H4 (cell line): ENCODE results near the gene OR12D1. TPM values are rescaled to one million over a fixed set of nuclear protein-coding genes. Genes with fewer than 3 reads are reported as not detected.

Experiments
- DNase-seq: peaks from one replicate; pipeline ENCODE4 v3.0.0-alpha.2; 2015; ENCODE audit warnings: low spot score
- total RNA-seq: library from RNA; depleted of rRNA; stranded (reverse); fragments of >200 nt; shearing (Covaris generic); gene quantifications from 2 replicates; pipeline ENCODE4 v1.2.3, GENCODE V29; 2014; rRNA removed

The OR12D1 gene
- total RNA-seq, 1 experiment from 2014 or later: not detected

DNA sequence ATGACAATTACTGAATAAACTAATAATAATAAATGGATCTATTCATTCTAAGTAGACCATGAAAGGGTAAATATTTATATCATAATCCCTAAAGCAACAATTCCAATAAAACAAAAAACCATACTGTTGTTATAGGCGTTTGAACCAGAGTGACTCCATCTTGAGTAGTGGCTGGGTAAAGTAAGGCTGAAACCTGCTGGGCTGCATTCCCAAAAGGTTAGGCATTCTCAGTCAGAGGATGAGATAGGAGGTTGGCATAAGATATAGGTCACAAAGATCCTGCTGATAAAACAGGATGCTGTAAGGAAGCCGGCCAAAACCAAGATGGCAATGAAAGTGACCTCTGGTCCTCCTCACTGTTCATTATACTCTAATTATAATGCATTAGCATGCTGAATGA, 50.6 kb downstream of the OR12D1 start:
- DNase-seq: no peak

DNA sequence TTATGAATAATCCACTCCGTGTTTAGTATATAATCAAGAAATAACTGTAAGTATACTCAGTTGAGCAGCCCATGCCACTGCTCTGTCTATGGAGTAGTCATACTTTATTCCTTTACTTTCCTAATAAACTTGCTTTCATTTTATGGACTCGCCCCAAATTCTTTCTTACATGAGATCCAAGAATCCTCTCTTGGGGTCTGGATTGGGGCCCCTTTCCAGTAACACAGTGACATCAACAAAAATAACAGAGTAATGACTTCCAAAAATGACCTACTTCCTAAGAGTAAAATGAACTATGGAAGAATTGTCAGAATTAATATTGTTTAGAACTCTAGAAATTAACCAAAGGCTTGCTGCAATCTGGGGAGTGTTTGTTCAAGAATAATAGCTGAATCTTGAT, 51.1 kb downstream of the OR12D1 start:
- no peak for DNase-seq

DNA sequence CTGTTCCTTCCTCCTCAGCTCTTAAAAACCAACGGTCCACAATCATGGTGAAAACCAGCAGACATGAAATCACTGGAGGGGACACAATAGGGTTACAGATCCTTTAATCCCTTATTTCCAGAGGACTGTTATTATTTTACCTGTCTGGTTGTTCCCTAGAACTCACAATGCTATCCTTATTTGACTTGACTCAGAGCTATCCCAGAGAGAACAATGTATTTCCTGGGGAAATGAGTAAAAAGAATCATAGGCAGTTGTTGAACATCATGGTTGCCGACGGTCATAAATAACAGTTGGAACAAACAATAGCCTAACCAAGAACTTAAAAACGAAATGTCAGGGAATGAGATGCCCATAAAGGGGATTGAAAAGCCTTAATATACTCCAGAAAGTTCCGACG, 51.5 kb downstream of the OR12D1 start:
- DNase-seq: no peak

Other genes starting within 250 kb of the OR12D1 start
- not detected in 2 replicates for gene OR2J2, start 244.0 kb upstream of the OR12D1 start, total RNA-seq
- not detected in 2 replicates for gene OR14J1, start 113.2 kb upstream of the OR12D1 start, total RNA-seq
- not detected in 2 replicates for gene OR5V1, start 46.1 kb upstream of the OR12D1 start, total RNA-seq
- not detected in 2 replicates for gene OR12D3, start 39.6 kb upstream of the OR12D1 start, total RNA-seq
- not detected in 2 replicates for gene OR12D2, start 19.3 kb upstream of the OR12D1 start, total RNA-seq
- gene OR10C1, start 24.4 kb downstream of the OR12D1 start, total RNA-seq: not detected in 2 replicates
- not detected in 2 replicates for gene OR11A1, start 42.1 kb downstream of the OR12D1 start, total RNA-seq
- not detected in 2 replicates for gene OR2H1, start 42.2 kb downstream of the OR12D1 start, total RNA-seq
- not detected in 2 replicates for gene MAS1L, start 73.0 kb downstream of the OR12D1 start, total RNA-seq
- gene UBD, start 144.8 kb downstream of the OR12D1 start, total RNA-seq: 0.99 and 1.1 TPM in 2 replicates
- not detected in 2 replicates for gene OR2H2, start 170.2 kb downstream of the OR12D1 start, total RNA-seq
- 3.8 and 3.9 TPM in 2 replicates for gene GABBR1, start 218.3 kb downstream of the OR12D1 start, total RNA-seq
- not detected in 2 replicates for gene MOG, start 242.2 kb downstream of the OR12D1 start, total RNA-seq